ENCODE measurements around the gene MYBPHL.
"Not testable (repeated sequence)": the region's sequence is repeated elsewhere in the genome, so short reads cannot be mapped to it uniquely, and the experiment has no call there.

Gene MYBPHL

GRCh38 chr1:109305991-109306390 lies 820 bp downstream of the MYBPHL start:
- DNase-seq (ENCODE audit: low read depth, low spot score): not testable (repeated sequence)

DNA sequence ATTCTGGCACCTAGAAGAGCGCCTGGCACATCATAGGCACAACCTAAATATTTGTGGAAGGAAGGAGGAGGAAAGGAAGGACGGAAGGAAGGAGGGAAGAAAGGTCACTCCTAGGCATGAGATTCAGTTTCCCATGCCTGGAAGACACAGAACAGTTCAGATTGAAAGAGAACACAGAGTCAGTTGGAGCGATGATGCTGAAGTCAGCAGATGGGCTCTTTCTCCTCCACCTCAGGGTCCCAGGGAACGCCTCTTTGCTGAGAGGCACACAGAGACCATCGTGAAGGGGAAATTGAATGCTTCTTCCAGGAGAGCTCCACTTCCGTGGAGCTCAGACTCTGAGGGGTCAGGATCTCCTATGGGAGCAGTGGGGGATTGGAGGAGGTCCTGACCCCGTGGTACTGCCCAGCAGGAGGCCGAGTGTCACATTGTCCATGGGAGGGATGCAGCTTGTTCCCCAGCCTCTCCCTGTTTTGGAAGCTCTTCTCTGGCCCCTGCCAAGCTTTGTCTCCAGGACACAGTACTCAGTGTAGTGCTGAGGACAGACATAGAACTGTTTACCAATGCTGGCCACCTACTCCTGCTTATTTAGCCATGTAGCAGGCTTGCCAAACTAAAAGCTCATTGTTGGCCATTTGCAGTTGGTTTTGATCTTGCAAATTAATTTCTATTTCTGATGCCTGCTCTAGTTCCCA lies 2.4 kb downstream of the MYBPHL start:
- DNase-seq (ENCODE audit: low read depth, low spot score): no peak

GRCh38 chr1:109301874-109302273 lies 4.9 kb downstream of the MYBPHL start:
- DNase-seq (ENCODE audit: low read depth, low spot score): no peak

DNA sequence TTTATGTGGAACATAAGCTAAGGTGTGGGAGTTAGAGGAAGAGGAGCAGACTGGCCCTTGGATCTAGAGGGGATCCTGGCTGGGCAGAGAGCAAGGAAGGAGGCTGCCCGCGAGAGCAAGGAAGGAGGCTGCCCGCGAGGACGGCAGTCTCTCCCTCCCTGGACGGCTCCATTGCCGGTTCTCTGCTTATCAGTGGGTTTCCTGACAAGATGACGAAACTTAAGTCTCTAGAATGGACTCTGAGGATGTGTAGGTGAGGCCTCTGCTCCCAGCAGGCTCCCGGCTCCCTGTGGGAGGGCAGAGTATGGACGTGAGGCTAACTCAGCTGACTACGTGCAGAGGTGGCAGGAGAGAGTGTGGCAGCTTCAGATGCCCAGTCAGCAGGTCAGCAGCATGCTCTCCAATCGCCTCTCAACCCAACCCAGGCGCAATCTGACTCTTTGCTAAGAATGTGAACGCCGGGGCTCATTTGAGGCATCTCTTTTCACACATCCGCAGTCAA lies 6.1 kb downstream of the MYBPHL start:
- DNase-seq (ENCODE audit: low read depth, low spot score): no peak

DNA sequence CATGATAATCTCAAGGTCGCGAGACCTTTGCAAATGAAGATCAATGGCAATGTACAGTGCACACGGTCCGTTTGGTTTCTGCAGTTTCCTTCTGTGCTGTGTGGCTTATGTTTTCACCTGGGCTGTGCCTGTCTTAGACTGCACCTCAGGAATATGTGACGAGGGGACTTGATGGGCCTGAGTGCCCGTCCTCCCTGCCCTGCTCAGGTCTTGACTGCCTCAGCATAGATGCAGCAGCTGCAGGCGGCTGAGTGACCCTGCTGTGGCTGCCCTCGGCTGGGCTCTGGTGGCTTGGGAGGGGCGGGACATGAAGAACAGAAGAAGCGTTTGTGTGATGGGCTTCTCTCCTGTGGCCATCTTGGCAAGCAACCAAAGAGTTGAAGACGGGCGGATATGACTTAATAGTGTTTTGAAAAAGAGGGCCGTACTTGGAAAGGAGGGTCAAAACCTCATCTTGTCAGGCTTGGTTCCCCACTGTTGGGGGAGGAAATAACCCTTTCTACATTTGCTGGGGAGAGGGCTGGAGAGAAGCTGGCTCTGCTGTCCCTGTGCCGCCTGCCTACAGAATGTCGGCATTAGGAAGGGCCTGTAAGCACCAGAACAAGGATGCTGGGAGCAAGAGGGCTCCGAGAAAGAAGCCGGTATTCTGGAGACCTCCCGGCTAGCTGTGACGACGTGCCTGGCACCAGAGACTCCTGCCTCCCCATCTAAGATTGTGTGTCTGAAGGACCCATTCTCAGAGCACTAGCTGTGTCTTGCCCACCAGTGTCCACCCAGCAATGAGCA lies 7.1 kb downstream of the MYBPHL start:
- no peak for DNase-seq (ENCODE audit: low read depth, low spot score)

- DNase-seq (ENCODE audit: low read depth, low spot score): no peak
Observed at GRCh38 chr1:109298666-109299557, 7.9 kb downstream of the MYBPHL start.

GRCh38 chr1:109296782-109297181 lies 10.0 kb downstream of the MYBPHL start:
- no peak for DNase-seq (ENCODE audit: low read depth, low spot score)

DNA sequence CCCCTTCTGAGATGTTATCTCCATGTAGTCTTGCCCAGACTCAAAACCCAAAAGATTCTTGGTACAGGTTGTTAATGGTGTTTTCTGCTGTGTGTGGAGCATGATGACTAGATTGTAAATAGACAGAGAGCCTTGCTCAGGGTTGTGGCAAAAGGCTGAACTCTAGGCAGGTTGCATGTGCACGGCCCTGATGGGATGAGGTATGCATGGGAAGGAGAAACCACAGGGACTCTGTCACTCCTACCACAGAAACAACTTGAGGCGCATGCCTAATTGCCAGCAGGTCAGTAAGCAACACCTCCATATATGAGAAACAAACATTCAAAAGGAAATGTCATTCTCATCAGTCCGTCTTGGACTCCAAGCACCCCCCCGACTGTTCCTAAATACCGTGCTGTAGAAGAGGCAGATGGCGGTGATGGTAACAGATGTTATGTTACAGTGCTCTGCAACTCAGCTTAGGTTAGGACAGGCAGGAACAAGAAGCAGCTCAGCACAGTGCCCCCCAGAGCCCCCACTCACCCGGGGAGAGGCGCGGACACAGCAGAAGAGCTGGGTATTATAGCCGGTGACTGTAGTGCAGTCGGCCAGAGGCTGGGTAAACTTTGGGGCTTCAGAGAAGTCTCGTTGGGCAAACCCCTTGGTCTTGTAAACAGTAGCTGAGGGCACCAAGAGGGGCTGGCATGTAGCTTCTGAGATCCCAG lies 10.9 kb downstream of the MYBPHL start:
- DNase-seq (ENCODE audit: low read depth, low spot score): no peak

DNA sequence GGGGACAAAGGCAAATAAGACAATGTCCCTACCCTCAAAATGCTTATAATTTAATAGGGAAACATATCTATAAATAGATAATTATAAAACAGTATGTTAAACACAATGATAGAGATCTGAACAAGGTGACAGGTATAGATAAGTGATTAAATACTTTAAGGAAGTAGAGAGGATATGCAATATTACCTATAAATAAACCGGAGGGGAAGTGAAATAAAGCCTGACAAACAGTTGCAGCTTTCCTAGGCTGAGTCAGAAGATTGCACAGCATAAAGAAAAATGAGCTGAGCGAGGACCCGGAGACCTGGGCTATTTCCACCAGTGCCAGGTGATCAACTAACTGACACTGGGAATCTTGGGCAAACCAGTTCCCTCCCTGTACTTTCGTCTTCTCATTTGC lies 12.3 kb downstream of the MYBPHL start:
- no peak for DNase-seq (ENCODE audit: low read depth, low spot score)

- DNase-seq (ENCODE audit: low read depth, low spot score): no peak
Observed at GRCh38 chr1:109293026-109293425, 13.8 kb downstream of the MYBPHL start.

DNA sequence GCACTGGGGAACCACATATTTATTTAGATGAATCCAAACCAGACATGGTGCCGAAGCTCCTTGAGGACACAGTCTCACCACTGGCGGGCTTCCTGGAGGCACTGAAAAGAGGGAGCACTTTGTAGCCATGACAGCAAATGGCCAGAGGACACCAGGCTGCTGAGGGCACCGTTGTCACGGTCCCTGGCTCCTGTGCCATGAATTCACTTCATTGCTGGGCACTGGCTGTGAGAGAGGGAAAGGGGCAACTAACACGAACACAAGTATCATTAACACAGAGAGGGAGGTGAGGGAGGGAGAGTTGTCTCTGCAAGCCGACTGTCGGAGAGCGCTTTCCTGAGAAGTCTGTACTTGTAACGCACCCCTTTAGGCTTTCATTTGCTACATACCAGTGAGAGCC lies 14.4 kb downstream of the MYBPHL start:
- no peak for DNase-seq (ENCODE audit: low read depth, low spot score)

- no peak for DNase-seq (ENCODE audit: low read depth, low spot score)
Observed at GRCh38 chr1:109290998-109291397, 15.8 kb downstream of the MYBPHL start.

GRCh38 chr1:109290137-109290536 lies 16.7 kb downstream of the MYBPHL start:
- no peak for DNase-seq (ENCODE audit: low read depth, low spot score)

DNA sequence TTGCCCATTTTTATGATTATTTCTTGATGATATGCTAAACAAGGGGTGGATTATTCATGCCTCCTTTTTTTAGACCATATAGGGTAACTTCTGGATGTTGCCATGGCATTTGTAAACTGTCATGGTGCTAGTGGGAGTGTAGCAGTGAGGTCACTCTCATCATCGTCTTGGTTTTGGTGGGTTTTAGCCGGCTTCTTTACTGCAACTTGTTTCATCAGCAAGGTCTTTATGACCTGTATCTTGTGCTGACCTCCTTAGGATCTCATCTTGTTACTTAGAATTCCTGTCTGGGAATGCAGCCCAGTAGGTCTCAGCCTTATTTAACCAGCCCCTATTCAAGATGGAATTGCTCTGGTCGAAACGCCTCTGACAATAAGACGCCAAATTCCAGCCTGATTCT lies 20.0 kb downstream of the MYBPHL start:
- not testable (repeated sequence) for DNase-seq (ENCODE audit: low read depth, low spot score)

DNA sequence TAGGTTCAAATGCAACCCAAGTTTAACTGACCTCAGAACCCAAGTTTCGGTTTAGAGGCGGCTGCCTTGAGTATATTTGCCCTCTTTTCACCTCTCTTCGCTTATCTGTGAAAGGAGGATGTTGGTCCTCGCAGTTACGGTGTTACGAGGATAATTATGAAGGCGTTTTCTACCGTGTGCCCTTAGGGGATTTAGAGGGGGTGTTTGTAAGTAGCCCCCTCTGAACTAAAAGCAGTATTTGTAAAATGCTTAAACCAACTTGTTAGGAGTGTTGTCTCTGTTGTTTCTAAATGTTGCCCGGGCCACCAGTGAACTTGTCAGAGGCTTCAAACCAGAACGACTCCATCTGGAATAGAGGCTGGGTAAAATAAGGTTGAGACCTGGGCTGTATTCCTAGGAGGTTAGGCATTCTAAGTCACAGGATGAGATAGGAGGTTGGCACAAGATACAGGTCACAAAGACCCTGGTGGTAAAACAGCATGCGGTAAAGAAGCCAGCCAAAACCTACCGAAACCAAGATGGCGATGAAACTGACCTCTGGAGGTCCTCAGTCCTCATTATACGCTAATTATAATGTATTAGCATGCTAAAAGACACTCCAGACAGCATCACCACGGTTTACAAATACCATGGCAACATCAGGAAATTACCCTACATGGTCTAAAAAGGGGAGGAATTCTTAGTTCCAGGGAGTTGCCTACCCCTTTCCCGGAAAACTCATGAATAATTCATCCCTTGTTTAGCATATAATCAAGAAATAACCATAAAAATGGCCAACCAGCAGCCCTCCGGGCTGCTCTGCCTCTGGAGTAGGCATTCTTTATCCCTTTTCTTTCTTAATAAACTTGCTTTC lies 22.8 kb downstream of the MYBPHL start:
- no peak for DNase-seq (ENCODE audit: low read depth, low spot score)

DNA sequence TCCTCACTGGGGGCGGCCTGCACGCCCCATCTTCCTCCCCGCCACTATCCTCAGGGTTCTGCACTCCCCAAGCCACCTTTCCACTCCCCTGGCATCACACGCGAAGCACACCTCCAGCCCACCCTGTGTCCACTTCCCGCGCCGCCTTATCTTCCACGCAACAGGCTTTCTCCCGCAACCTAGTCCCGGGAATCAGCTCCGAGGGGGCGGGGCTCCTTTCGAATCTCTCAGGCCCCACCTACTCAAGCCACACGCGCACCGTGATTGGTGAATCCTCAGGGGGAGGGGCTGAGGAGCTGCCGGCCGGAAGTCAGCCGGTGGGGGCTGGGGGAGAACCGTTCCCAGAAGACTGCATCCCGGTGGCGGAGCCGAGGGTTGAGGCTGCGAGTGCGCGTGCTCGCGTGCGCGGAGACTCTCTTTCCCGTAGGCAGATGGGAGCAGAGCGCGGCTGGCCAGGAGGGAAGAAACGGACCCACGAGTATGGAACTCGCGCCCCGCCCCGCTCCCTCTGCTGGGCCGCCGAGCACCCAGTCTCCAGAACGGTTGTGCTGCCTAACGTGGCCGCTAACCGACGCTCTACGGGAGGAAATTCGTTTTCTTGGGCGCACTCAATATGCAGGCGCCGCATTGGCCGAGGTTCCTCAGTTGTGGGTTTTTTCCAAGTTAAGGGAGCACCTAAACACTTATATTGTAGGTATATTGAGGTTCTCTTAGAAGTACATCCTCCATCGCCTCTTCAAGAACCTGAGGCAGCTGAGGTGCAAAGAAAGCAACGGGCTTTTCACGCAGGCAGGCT lies 23.7 kb downstream of the MYBPHL start, which contains the start of gene PSRC1:
Gene PSRC1, minus strand, starts transcription at position 194 of the 796 bp plus-strand sequence.
- DNase-seq (ENCODE audit: low read depth, low spot score): peak; percentile 73

- DNase-seq (ENCODE audit: low read depth, low spot score): no peak
Observed at GRCh38 chr1:109282497-109282951, 24.3 kb downstream of the MYBPHL start.

GRCh38 chr1:109281680-109282496 lies 24.9 kb downstream of the MYBPHL start:
- DNase-seq (ENCODE audit: low read depth, low spot score): no peak

Measured in iPS DF 19.7 (cell line).